ENCODE results near the gene LIPC.

- TF ChIP-seq EZH2 (IDR thresholded peaks at IDR 0.05) (no peak), CTCF (IDR thresholded peaks at IDR 0.05 in 2 of 3, conservative IDR thresholded peaks at IDR 0.05 in 1 of 3; ENCODE audit: borderline replicate concordance in 1 of 3, insufficient read depth in 1 of 3, low read depth in 2 of 3, low read length in 2 of 3) (no peak), CEBPB (IDR thresholded peaks at IDR 0.05; ENCODE audit: low read depth) (no peak), POLR2AphosphoS5 (IDR thresholded peaks at IDR 0.05; ENCODE audit: low read depth, low read length) (no peak), EZH2phosphoT487 (IDR thresholded peaks at IDR 0.05; ENCODE audit: borderline replicate concordance) (no peak), JUND (IDR thresholded peaks at IDR 0.05) (no peak), POLR2A (IDR thresholded peaks at IDR 0.05; ENCODE audit: borderline replicate concordance, extremely low read depth, insufficient read depth, insufficient read length) (no peak), SIN3A (IDR thresholded peaks at IDR 0.05; ENCODE audit: low read depth) (no peak), REST (IDR thresholded peaks at IDR 0.05; ENCODE audit: low read depth) (no peak), TCF7L2 (IDR thresholded peaks at IDR 0.05; ENCODE audit: borderline replicate concordance, extremely low read depth, insufficient read depth, insufficient read length) (no peak), MAX (IDR thresholded peaks at IDR 0.05) (no peak)
Observed at GRCh38 chr15:58431221-58432149, at the start of gene LIPC.
